GM18951 (cell line): ENCODE data around the gene RNF220.
"Not testable (repeated sequence)": the region's sequence is repeated elsewhere in the genome, so short reads cannot be mapped to it uniquely, and the experiment has no call there.

Source experiments
- POLR2A ChIP-seq: IDR thresholded peaks from 4 replicates; pipeline ENCODE4 v1.6.1; 2011; ENCODE audit warnings: mild to moderate bottlenecking; ENCODE audit not compliant: insufficient read length, insufficient read depth; ENCODE audit errors: extremely low read depth
- in situ Hi-C: fragments of 300-500 bp; cut with MboI; formaldehyde crosslinking; loops from one replicate; pipeline ENCODE4 v1.12.0; 2022; ENCODE audit warnings: low sequenced_read_pairs, mixed read lengths, inconsistent platforms; ENCODE audit not compliant: unreplicated experiment

The RNF220 gene

DNA sequence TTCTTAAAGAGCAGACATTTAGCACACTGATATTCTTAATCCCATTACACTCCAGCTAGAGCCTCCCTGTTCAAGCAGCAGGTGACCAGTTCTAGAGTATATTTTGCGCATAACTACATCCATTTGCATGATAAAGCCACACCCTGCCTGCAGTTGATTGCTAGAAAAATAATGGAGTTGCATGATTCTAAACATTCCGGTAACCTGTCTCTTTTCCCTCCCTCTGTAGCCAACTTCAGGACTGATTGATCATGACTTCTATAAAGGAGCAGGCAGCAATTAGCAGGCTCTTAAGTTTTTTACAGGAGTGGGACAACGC lies 284.4 kb downstream of the RNF220 start:
- no peak for TF ChIP-seq POLR2A
- in situ Hi-C loops = no loop called here

DNA sequence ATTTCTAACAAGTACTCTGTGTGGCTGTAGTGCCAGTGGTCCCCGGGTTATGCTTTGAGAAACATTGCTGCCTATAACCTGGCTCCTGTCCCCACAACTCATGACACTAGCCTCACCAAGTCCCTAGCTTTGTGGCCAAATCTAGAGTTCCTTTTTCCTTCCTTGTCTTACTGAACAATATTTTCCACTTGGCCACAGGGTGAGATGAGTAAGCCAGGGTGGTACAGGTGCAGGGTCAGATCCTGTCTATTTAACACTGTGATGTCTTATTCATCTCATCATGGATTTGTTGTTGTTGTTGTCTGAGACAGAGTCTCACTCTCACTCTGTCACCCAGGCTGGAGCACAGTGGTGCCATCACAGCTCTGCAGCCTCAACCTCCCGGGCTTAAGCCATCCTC lies 288.1 kb downstream of the RNF220 start:
- TF ChIP-seq POLR2A = no peak
- in situ Hi-C loops = no loop called here

DNA sequence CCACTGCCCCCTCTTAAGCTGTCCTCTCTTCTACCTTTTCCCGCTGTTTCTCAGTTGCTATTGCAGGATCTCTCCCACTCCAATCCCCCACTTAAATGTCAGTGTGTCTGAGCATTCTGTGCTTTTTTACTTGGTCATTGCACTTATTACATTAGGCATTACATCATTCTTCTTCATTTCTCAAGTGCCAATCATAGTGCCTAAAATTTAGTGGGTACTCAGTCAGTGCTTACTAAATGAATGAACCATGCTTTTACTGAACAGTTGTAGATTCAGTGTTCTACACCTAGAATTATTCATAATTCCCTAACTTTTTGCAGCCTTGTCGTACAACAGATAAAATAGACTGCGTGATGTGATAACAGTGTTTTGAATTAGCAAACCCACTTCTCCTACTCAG lies 288.8 kb downstream of the RNF220 start:
- in situ Hi-C loops = no loop called here
- no peak for TF ChIP-seq POLR2A

GRCh38 chr1:44694863-44695478 lies 289.9 kb downstream of the RNF220 start:
- in situ Hi-C loops = no loop called here
- TF ChIP-seq POLR2A = no peak

DNA sequence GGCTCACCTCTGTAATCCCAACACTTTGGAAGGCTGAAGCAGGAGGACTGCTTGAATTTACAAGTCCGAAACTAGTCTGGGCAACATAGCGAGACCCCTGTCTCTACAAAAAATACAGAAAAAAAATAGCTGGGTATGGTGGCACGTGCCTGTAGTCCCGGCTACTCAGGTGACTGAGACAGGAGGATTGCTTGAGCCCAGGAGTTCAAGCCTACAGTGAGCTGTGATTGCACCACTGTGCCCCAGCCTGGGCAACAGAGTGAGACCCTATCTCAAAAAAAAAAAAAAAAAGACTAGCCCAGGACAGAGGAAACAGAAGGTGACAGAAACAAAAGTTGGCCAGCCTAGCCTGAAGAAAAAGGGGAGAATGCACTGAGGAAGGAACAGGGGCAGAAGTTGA lies 290.6 kb downstream of the RNF220 start:
- no peak for TF ChIP-seq POLR2A
- in situ Hi-C loops = no loop called here

GRCh38 chr1:44696101-44696500 lies 291.0 kb downstream of the RNF220 start:
- TF ChIP-seq POLR2A = no peak
- in situ Hi-C loops = no loop called here

- in situ Hi-C loops = no loop called here
- TF ChIP-seq POLR2A = no peak
Measured at GRCh38 chr1:44696789-44697345, 291.8 kb downstream of the RNF220 start.

GRCh38 chr1:44698138-44698537 lies 293.1 kb downstream of the RNF220 start:
- in situ Hi-C loops = no loop called here
- TF ChIP-seq POLR2A = no peak

- in situ Hi-C loops = not testable (repeated sequence)
Measured at GRCh38 chr1:44699375-44699774, 294.3 kb downstream of the RNF220 start.

GRCh38 chr1:44700573-44700972 lies 295.5 kb downstream of the RNF220 start:
- in situ Hi-C loops = no loop called here

GRCh38 chr1:44701141-44701573 lies 296.1 kb downstream of the RNF220 start:
- in situ Hi-C loops = no loop called here

More at GRCh38 chr1:44700573-44700972, 295.5 kb downstream of the RNF220 start:
- no peak for TF ChIP-seq POLR2A

More at GRCh38 chr1:44701141-44701573, 296.1 kb downstream of the RNF220 start:
- no peak for TF ChIP-seq POLR2A
